ENCODE data around the gene CDIPT.

GRCh38 chr16:29843931-29844330 is 19.1 kb downstream of the CDIPT start:
- TF ChIP-seq CTCF (IDR thresholded peaks at IDR 0.05) (no peak), POLR2A (IDR thresholded peaks at IDR 0.05) (no peak)

All from heart left ventricle (tissue), 13 donors.